ACC112 (cell line): ENCODE data around the gene KLHL35.

Source experiments
- H2AFZ ChIP-seq: fragments of 200-600 bp; sonication (generic); one replicate; pipeline ENCODE4 v1.6.0; 2017; ENCODE audit warnings: antibody characterized with exemption, low read length; ENCODE audit not compliant: unreplicated experiment
- H3K27ac ChIP-seq: fragments of 200-600 bp; sonication (generic); 2 replicates; pipeline ENCODE4 v1.5.1; 2014; ENCODE audit warnings: low read depth, mild to moderate bottlenecking, antibody characterized with exemption, low read length, moderate library complexity
- H3K27me3 ChIP-seq: fragments of 200-600 bp; sonication (generic); 2 replicates; pipeline ENCODE4 v1.6.1; 2014; ENCODE audit warnings: mild to moderate bottlenecking, antibody characterized with exemption, low read length, moderate library complexity, mixed read lengths; ENCODE audit not compliant: insufficient read depth
- H3K36me3 ChIP-seq: fragments of 200-600 bp; sonication (generic); 2 replicates; pipeline ENCODE4 v1.6.1; 2016; ENCODE audit warnings: mild to moderate bottlenecking, antibody characterized with exemption, low read length, moderate library complexity, mixed read lengths; ENCODE audit not compliant: insufficient read depth
- H3K4me1 ChIP-seq: fragments of 200-600 bp; sonication (generic); one replicate; pipeline ENCODE4 v1.6.1; 2016; ENCODE audit warnings: low read length, mixed read lengths; ENCODE audit not compliant: insufficient read depth, unreplicated experiment, control insufficient read depth
- H3K4me3 ChIP-seq: fragments of 200-600 bp; sonication (generic); 2 replicates; pipeline ENCODE4 v1.5.1; 2014; ENCODE audit warnings: mild to moderate bottlenecking, low read depth, low read length
- H3K79me2 ChIP-seq: fragments of 200-600 bp; sonication (generic); one replicate; pipeline ENCODE4 v1.6.0; 2016; ENCODE audit warnings: low read length; ENCODE audit not compliant: control insufficient read depth, unreplicated experiment, insufficient read depth

KLHL35 gene

GRCh38 chr11:75430714-75431532 lies 2.1 kb downstream of the KLHL35 start:
- Histone ChIP-seq H3K4me1 (peaks cover 14% of the 10 kb centered on the region), H3K27ac (peak overlapping the region; percentile 43), H3K27me3 (no peaks in the 10 kb centered on the region), H3K4me3 (peak overlapping the region; percentile 75), H2AFZ (no peak overlapping the region), H3K79me2 (peaks cover 32% of the 10 kb centered on the region), H3K36me3 (peaks cover 4% of the 10 kb centered on the region; the same call in 1 of the 2 replicates)

DNA sequence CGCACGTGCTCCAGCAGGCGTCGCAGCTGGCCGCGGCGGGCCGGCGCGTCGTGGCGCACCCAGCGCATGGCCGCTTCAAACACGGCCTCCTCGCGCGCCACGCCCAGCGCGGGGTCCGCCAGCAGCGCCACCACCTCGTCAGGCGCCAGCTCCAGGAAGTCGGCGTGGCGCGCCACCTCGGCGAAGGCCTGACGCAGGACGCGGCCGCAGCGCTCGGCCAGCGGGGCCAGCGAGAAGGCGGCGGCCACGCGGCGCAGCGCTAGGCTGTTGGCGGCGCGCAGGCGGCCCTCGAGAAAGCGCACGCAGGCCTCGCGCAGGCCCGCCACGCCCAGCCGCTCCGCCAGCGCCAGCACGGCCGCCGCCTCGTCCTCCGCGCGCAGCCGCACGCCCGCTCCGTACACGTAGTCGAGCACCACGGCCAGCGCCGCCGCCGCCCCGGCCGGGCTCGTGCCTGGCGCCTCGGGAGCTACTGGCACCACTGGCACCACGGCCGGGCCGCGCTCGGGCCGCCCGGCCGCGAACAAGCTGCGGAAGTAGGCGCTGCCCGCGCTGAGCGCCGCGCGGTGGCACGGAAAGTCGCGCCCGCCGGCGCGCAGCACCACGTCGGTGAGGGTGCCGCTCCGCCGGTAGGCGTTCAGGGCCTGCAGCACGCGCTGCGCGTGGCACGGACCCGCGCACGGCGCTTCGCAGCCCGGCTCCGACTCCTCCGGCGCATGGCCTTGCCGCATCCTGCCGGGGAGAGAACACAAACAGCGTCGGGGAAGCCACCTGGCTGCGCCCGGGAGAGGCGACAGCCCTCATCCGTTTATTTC lies 2.9 kb downstream of the KLHL35 start:
- Histone ChIP-seq H3K36me3 (peaks cover 6% of the 10 kb centered on the region; the same call in 1 of the 2 replicates), H3K79me2 (peaks cover 32% of the 10 kb centered on the region), H3K4me3 (peak overlapping the region; percentile 75), H3K27me3 (no peaks in the 10 kb centered on the region), H3K27ac (peak overlapping the region; percentile 43), H3K4me1 (peaks cover 14% of the 10 kb centered on the region), H2AFZ (peak overlapping the region; percentile 62)

GRCh38 chr11:75429641-75429901 lies 3.4 kb downstream of the KLHL35 start:
- Histone ChIP-seq H3K27ac (peak overlapping the region; percentile 43), H3K79me2 (peaks cover 32% of the 10 kb centered on the region), H3K36me3 (peaks cover 7% of the 10 kb centered on the region; the same call in 1 of the 2 replicates), H3K4me1 (peaks cover 14% of the 10 kb centered on the region), H3K27me3 (no peaks in the 10 kb centered on the region), H2AFZ (peak overlapping the region; percentile 9), H3K4me3 (peak overlapping the region; percentile 75)

DNA sequence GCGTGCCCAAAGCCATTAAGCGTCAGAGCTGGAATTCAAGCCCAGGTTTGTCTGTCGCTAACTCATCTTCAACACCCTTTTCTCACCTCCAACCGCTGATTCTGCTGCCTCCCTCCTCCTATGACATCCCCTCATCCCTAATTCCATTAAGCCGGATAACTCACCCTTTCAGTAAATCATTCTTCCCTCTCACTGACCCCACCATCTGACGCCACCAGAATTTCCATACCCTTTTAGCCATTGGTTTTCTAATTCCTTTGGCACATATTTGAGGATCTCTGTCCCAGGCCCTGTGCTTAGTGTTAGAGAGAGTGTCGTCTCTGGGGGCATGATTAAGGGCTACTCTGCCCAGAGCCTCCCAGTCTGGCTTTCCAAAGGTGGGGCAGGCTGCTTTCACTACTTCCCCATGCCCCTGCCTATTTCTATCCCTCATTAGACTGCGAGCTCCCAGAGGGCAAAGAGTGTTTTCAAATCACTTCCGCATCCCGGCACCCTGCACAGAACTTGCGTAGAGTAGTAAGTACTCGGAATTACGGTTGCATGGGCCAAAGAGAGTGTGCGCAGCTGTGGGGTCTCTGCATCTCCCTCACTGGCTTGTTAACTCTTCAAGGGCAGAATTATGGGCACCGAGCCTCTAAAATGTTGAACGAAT lies 3.9 kb downstream of the KLHL35 start:
- H3K79me2 ChIP-seq: peaks cover 32% of the 10 kb centered on the region
- H2AFZ ChIP-seq: peak overlapping the region; percentile 9
- no peaks in the 10 kb centered on the region for H3K27me3 ChIP-seq
- H3K36me3 ChIP-seq: peaks cover 7% of the 10 kb centered on the region; the same call in 1 of the 2 replicates
- peak overlapping the region; percentile 43 for H3K27ac ChIP-seq
- peaks cover 14% of the 10 kb centered on the region for H3K4me1 ChIP-seq
- peak overlapping the region; percentile 75 for H3K4me3 ChIP-seq

- Histone ChIP-seq H3K4me3 (peak overlapping the region; percentile 75), H3K4me1 (peaks cover 14% of the 10 kb centered on the region), H3K79me2 (peaks cover 32% of the 10 kb centered on the region), H3K36me3 (peaks cover 10% of the 10 kb centered on the region; the same call in 1 of the 2 replicates), H2AFZ (no peak overlapping the region), H3K27ac (no peak overlapping the region), H3K27me3 (no peaks in the 10 kb centered on the region)
Measured at GRCh38 chr11:75428281-75428724, 4.7 kb downstream of the KLHL35 start.

DNA sequence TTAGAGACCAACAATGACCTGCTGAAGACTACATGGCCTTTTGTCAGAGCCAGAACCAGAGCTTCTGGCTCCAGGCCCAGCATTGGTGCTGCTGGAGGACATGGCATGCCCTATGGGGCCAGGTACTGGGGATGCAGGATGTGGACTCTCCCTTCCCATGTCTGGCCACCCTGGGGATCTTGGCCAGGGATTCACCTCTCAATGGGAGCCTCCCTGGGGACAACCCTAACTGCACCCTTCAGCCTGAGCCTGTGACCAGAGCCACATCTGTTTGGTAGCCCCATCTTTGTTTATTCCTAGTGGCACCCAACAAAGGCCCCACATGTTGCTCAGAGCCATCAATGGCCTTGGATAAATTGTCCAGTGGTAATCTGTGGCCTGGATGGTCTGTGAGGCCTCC lies 5.8 kb downstream of the KLHL35 start:
- H2AFZ ChIP-seq: no peak overlapping the region
- H3K27me3 ChIP-seq: no peaks in the 10 kb centered on the region
- H3K27ac ChIP-seq: no peak overlapping the region
- H3K36me3 ChIP-seq: peaks cover 15% of the 10 kb centered on the region; the same call in 1 of the 2 replicates
- peaks cover 32% of the 10 kb centered on the region for H3K79me2 ChIP-seq
- no peak overlapping the region for H3K4me3 ChIP-seq
- peaks cover 14% of the 10 kb centered on the region for H3K4me1 ChIP-seq

- peaks cover 14% of the 10 kb centered on the region for H3K4me1 ChIP-seq
- H3K36me3 ChIP-seq: peaks cover 15% of the 10 kb centered on the region; the same call in 1 of the 2 replicates
- peaks cover 32% of the 10 kb centered on the region for H3K79me2 ChIP-seq
- H3K4me3 ChIP-seq: no peak overlapping the region
- H3K27ac ChIP-seq: no peak overlapping the region
- H3K27me3 ChIP-seq: no peaks in the 10 kb centered on the region
- no peak overlapping the region for H2AFZ ChIP-seq
Measured at GRCh38 chr11:75426720-75427086, 6.3 kb downstream of the KLHL35 start.

DNA sequence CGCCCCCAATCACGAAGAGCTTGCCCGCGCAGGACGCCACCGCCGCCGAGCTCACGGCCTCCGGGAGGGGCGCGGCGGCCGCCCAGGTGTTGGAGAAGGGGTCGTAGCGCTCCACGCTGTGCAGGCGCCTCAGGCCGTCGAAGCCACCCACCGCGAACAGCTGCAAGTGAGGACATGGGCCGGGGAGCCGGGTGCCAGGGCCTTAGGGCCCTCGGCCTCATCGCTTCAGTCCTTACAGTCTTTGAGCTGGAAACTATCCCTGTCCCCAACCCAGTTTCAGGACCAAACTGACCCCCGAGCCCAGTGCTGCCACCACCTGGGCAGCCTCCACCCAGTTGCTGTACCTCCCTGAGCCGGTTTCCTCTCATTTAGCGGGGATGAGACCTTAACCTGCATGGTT lies 7.6 kb downstream of the KLHL35 start:
- Histone ChIP-seq H3K27ac (no peak overlapping the region), H3K79me2 (peaks cover 29% of the 10 kb centered on the region), H2AFZ (no peak overlapping the region), H3K4me1 (peaks cover 10% of the 10 kb centered on the region), H3K4me3 (no peak overlapping the region), H3K27me3 (no peaks in the 10 kb centered on the region), H3K36me3 (peaks cover 15% of the 10 kb centered on the region; the same call in 1 of the 2 replicates)

- Histone ChIP-seq H3K27ac (no peak overlapping the region), H2AFZ (no peak overlapping the region), H3K4me3 (no peak overlapping the region), H3K79me2 (peaks cover 28% of the 10 kb centered on the region), H3K27me3 (no peaks in the 10 kb centered on the region), H3K36me3 (peaks cover 15% of the 10 kb centered on the region; the same call in 1 of the 2 replicates), H3K4me1 (peaks cover 10% of the 10 kb centered on the region)
Measured at GRCh38 chr11:75424396-75424795, 8.6 kb downstream of the KLHL35 start.

DNA sequence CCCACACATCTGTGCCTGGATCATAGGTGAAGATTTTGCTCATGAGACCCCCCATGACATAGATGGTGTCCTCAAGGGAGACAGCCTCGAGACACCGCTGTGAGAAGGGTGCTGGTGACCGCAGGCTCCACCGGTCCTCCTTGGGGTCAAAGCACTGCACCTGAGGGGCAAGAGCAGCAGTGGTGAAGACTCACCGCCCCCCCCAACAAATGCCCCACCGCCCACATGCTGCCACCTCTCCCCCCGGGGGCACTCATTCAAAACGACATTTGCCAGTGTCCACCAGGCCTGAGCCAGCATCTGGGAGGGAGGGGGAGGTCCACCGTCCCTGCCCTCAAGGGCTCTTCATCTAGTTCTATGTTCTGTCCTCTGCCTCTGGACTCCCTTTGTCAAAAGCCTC lies 9.3 kb downstream of the KLHL35 start:
- Histone ChIP-seq H3K4me3 (no peak overlapping the region), H3K36me3 (peaks cover 15% of the 10 kb centered on the region; the same call in 1 of the 2 replicates), H3K27me3 (no peaks in the 10 kb centered on the region), H3K79me2 (peaks cover 21% of the 10 kb centered on the region), H3K27ac (no peak overlapping the region), H3K4me1 (peaks cover 15% of the 10 kb centered on the region), H2AFZ (no peak overlapping the region)
